GM21723 (cell line): ENCODE measurements around the gene SETDB2.
"Not testable (repeated sequence)": the region's sequence is repeated elsewhere in the genome, so short reads cannot be mapped to it uniquely, and the experiment has no call there.

Source experiments
- ATAC-seq: cut with Tn5 transposase; IDR thresholded peaks from one replicate; pipeline ENCODE4 v1.9.1; 2021; ENCODE audit warnings: mild to moderate bottlenecking, moderate library complexity; ENCODE audit not compliant: unreplicated experiment

The SETDB2 gene

DNA sequence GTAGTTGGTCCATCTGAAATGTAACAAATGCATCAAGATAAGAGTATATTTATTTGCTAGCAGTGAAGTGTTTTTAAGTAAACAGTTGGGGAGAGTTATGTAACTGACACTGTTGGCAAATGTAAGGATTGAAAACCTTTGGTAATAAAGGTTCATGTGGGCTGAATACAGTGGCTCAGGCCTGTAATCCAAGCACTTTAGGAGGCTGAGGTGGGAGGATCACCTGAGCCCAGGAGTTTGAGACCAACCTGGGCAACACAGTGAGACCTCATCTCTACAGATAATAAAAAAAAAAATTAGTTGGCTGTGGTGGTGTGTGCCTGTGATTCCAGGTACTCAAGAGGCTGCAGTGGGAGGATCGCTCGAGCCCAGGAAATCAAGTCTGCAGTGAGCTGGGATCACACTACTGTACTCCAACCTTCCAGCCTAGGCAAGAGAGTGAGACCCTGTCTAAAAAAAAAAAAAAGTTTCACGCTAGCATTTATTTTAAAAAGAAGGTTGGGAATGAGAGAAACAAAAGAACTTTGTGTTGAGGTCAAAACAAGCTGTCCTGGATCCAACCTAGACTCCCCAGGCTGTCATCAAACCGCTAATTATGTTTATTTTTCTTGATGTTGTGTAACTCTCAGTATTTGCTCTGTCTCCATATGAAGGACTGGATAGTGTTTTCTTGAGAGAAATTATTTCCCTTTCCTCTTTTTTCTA, 20.7 kb downstream of the SETDB2 start:
- ATAC-seq, result no peak

DNA sequence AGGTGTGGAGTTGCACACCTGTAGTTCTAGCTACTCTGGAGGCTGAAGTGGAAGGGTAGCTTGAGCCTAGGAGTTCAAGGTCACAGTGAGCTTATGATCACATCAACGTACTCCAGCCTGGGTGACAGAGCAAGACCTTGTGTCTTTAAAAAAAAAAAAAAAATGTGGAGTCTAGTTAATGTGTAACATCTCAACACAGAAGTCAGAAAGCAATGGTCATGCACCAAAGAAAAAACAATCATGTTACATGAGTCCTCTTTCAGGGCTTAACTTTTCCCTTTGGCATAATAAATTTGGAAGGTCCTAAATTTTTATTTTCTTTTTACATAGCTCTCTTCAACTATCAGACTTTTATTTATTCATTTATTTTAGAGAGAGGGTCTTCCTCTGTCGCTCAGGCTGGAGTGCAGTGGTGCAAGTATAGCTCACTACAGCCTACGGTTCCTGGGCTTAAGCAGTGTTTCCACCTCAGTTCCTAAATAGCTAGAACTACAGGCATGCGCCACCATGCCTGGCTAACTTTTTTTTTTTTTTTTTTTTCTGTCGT, 22.3 kb downstream of the SETDB2 start:
- ATAC-seq, result no peak

DNA sequence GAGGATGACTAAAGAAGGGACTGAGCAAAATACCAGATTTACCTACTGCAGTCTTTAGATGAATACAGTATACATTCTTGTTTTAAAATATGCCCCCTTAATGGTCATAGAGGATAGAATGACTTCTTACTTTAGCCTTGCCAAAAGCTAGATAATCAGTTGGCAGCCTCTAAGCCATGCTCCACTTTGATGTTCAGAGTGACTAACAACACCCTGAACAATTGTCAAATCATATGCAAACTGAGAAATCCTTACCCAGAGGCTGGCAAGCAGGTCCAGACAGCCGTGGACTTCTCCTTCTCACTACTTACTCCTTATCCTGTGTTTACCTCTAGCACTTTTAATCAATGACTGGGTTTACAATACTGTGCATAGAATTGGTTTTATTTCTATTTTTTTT, 28.1 kb downstream of the SETDB2 start:
- ATAC-seq, result no peak

DNA sequence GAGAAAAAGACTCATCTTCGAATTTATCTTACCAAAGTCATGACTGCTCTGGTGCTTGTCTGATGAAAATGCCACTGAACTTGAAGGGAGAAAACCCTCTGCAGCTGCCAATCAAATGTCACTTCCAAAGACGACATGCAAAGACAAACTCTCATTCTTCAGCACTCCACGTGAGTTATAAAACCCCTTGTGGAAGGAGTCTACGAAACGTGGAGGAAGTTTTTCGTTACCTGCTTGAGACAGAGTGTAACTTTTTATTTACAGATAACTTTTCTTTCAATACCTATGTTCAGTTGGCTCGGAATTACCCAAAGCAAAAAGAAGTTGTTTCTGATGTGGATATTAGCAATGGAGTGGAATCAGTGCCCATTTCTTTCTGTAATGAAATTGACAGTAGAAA, 32.5 kb downstream of the SETDB2 start:
- ATAC-seq, result no peak

DNA sequence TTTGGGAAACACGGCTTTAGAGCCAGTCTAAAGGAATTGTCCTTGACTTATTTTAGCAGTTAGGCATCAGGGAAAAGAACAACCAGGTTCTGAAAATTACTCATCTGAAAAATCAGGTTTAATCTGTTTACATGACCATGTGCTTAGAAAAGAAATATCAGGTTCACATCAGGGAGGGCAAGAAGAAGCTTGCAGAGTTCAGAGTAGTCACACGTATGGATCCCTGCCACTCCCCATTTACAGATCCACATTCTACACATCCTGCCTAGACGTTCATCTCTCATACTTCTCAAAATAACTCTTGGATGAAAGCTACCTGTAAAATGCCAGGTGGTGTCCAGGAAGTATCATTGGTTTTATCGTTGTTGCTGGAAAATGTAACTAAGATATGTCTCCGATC, 37.7 kb downstream of the SETDB2 start:
- no peak for ATAC-seq

DNA sequence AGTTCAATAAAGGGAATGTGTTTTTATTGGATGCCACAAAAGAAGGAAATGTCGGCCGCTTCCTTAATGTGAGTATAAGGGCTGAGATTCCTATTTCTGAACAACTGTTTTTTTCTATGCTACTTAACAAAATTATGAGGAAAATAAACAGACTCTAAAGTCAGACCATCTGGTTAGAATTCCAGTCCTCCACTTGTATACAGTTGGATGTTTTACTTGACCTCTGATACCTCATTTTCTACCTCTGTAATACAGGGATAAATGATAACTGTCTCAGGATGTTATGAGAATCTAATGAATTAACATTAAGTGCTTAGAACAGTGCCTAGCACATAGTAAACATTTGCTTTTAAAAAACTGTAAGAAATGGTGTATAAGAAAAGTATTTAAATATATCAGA, 44.5 kb downstream of the SETDB2 start:
- no peak for ATAC-seq

DNA sequence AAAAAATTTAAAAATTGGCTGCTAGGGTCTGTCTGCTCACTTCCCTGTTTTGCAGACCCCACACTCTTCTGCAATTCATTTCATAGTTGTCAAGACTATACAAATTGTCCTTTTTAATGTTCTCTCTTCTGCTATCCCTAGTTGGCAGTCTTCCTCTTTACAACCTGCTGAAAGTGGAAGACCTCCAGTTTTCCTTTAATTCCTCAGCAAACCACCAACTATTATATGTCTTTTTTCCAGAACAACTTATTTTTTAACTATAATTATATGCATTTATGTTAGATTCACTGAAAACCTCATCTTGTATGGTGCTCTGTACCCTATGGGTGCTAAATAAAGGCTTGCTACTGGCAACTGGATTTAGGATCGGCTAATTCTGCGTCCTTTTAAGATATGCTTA, 50.6 kb downstream of the SETDB2 start:
- no peak for ATAC-seq

DNA sequence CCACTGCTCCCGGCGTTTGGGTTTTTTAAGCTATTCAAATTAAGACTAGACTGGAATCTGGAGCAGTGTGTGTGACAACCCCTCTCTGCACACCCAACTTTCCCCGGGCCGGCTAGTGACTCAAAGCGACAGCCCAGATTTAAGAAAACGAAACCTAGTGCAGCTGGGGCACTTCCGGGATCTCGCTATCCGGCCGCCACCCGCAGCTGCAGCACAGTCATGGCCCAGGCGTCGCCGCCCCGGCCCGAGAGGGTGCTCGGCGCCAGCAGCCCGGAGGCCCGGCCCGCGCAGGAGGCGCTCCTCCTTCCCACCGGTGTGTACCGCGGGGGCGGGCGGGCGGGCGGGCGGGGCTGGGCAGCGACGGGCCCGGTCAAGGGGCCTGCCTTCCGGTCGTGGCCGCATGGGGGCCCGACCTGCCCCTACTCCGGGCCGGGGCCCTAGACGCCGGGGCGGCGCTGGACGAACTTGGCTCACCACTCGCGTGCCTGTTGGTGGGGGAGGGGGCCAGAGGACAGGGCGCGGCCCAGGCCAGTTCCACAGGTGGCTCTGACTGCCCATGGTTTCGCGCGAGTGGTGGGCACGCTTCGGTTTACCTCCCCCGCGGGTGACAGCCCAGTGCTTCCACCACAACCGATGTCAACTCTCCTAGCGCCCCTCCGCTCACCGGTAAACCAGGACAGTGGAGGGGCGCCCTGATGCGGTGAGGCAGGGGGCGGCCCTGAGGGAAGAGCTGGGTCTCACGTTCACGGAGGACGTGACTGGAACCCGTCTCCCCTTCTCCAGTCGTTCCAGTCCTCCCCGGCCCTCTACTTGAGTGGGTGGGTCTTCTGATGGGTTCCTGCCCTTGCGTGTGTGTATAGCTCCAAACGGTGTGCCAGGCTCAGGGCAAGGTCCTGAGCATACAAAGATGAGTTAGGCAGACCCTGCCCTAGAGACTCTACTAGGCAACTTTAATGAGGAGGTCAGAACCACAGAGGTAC, 52.0 kb downstream of the SETDB2 start, which contains the start of gene PHF11:
PHF11 (plus strand) TSS at position 171 of the 980 bp plus-strand sequence; CDS start at position 220, 49 bp downstream.
- peak; percentile 85 for ATAC-seq

DNA sequence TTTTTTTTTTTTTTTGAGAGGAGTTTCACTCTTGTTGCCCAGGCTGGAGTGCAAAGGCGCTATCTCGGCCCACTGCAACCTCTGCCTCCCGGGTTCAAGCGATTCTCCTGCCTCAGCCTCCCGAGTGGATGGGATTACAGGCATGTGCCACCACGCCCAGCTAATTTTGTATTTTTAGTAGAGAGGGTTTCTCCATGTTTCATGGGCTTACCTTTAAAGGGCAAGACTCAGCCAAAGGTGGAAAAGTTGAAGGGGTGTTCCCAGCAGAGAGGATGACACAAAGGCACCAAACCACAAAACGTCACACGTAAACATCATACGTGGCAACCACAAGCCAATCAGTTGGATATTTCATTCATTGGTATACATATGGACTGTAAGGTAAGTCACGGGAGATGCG, 52.8 kb downstream of the SETDB2 start:
- not testable (repeated sequence) for ATAC-seq

DNA sequence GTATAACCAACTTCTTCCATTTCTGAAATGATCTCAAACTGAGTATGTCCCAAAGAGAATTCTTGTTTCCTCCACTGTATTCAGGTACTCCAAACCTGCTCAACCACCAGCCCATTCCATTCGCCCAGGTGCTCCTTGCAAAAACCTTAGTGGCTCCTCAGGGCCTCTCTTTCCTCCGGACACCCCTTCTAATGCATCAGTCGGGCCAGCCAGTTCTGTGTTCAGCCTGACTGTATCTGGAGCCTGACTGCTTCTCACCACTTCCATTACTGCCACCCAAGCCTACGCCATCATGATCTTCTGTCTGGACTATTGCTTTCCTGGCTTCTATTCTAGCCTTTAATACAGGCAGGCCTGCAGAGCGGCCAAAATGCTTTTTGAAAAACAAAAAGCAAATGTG, 53.2 kb downstream of the SETDB2 start:
- ATAC-seq, result no peak

DNA sequence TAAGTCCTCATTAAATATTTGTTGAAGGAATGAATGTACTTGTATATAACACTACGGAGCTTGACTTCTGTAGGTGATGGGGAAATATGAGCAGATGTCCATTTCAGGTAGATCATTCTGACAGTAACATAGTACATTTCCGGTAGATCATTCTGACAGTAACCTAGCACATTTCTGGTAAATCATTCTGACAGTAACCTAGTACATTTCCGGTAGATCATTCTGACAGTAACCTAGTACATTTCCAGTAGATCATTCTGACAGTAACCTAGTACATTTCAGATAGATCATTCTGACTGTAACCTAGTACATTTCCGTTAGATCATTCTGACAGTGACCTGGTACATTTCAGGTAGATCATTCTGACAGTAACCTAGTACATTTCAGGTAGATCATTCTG, 54.1 kb downstream of the SETDB2 start:
- no peak for ATAC-seq

DNA sequence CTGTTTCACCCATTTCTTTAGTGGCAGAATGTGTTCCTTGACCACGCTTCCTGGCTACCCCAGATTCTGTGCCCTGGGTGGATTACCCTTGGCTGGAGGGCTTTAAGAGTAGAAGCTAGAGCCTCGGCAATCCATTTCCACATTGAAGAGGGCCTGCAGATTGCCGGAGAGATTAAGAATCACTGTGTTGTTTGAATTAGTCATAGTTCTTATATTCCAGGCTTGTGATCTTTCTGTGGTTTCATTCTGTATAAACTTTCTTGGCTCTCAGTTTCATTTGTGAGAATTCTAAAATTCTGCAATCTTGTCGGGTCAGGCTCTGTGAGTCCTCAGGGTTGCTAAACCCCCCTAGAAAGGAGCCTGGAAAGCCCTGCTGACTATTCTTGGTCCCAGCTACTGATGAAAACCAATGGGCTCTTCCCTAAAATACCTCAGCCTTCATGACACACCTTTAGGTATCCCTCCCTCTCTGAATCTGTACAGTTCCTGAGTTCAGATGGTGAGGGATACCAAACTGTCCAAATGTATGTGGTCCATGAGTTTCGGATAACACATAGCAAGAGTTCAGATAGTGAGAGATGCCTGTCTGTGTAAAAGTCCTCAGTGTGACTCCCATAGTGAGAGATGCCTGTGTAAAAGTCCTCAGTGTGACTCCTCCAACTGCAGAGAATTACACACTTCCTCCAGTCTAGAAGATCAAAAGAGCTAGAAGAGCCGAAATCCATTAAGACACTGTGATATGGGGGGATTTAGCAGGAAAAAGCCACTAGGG, 56.0 kb downstream of the SETDB2 start:
- no peak for ATAC-seq

DNA sequence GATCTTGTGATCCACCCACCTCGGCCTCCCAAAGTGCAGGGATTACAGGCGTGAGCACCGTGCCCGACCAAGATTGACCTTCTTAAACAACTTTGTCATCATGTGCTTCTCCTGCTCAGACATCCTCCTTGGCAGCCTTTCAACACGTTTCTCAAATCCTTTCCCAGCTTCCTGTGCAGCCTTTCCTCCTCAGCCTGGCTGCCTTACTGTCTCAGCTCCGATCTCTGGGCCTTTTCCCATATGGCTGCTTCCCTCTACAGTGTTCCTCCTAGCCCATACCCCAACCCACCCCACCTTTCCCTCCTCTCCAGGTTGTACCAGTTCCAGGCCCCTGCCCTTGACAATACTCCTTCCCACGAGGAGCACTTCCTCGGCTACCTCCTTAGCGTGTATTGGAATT, 58.9 kb downstream of the SETDB2 start:
- ATAC-seq, result no peak

DNA sequence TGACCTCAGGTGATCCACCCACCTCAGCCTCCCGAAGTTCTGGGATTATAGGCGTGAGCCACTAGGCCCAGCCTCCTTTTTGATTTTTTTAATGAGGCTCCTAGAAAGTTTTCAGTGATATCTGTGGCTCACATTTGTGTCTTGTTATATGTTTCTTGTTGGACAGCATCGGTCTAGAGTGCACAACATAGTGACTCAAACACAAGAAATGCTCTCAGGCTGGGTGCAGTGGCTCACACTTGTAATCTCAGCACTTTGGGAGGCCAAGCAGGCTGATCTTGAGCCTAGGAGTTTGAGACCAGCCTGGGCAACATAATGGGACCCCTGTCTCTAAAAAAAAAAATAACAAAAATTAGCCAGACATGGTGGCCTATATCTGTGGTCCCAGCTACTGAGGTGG, 59.9 kb downstream of the SETDB2 start:
- no peak for ATAC-seq

DNA sequence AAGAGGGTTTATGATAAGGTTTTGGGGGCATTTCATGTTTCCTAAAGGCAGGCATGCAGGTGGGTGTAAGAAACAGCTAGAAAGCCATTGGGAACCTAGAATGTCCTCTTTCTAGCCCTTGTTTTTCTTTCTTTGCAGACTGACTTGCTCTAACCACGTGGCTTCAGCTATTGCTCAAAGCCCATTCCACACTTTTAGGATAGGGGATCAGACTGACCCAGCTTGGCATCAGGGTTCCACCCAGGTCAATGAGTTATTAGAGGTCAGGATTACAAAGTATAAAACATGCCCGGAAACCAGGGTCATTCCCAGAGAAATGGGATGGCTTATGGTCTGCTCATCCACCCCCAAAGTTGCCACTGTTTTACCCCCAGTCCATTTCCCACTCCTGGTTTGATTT, 68.5 kb downstream of the SETDB2 start:
- no peak for ATAC-seq

DNA sequence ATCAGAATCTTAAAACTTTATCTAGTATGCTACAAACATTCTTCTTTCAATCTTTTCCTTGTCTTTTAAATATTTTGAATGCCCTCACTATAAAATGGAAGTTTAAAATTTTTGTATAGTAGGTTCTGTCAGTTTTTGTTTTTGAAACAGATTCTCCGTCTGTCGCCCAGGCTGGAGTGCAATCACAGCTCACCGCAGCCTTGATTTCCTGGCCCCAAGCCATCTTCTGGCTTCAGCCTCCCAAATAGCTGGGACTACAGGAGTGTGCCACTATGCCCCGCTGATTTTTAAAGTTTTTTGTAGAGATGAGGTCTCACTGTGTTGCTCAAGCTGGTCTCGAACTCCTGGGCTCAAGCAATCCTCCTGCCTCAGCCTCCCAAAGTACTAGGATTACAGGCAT, 72.4 kb downstream of the SETDB2 start:
- ATAC-seq, result no peak

DNA sequence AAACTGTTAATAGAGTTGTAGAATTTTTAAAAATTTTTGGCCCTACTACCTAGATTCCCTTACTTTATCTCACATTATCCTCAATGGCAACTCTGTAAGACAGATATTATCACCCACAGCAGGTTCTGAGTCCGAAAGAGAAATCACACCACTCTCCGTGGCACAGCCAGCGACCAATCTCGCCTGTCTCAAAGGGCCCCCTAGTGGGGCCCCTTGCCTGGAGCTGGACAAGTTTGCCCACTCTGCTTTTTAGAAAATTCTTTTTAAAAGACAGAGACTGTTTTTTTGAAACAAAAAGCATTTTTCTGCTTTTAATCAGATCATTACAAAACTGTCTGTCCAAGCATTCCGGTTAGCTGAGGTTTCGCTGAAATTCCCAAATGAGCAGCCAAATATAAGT, 73.4 kb downstream of the SETDB2 start:
- no peak for ATAC-seq

DNA sequence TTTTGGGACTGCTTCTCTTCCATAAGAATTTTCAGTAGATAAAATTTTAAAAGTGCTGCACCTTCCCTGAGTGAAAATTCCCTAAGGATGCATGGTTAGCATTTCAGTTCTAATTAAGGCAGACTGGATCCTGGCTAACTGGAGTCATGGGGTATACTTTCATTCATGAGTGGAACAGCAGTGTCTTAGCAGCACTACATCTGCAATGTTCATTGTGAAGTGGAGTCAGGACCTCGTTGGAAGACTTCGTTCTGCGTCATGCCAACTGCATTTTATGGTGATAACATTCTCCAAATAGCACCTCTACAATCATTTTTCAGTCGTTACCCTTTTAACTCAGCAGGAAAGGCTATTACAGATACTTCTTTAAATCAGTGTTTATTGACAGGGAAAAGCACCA, 77.2 kb downstream of the SETDB2 start:
- no peak for ATAC-seq

DNA sequence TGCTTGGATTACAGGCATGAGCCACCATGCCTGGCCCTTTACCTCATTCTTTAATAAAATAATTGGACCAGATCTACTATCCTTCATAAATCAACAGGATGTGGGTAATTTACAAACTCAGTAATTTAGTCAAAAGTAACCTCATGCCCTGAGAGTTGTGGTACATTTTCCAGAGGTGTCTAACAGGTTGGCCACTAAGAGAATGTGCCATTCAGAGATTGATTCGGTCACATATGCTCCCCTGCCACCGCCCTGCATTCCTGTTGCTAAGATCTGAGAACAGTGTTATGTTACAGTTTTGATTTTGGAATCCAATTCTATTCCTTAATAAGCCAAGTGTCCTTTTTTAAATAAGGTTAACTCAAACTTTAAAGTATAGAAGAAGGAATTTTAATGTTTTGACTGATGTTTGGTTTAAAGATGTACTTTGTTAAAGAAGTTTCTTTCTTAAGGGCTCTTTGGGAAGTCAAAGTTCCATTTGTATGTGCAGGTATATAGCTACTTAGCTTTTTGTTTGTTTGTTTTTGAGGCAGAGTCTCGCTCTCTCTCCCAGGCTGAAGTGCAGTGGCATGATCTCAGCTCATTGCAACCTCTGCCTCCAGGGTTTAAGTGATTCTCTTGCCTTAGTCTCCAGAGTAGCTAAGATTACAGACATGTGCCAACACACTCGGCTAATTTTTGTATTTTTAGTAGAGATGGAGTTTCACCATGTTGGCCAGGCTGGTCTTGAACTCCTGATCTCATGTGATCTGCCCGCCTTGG, 80.8 kb downstream of the SETDB2 start:
- ATAC-seq, result no peak

DNA sequence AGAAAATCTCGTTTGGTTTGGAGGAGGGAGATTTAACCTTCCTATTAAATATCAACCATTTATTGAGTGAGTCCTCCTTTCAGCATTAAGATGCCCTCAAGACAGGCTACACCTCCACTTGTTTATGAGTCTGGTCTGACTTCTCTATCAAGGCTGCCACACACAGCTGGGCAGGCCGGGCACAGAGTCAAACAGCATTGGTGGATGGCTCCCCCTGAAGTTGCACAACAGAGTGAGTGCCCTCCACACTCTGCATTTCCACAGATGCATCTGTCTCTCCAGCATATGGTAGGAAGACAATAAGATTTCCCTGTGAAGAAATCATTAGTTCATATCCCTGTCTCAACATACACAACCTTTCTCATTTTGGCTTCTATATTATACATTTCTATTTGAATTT, 83.0 kb downstream of the SETDB2 start:
- no peak for ATAC-seq
